WTC11 (cell line): ENCODE data around the gene VWA3B.

Experiments
- NR2C2 ChIP-seq: sonication (generic); formaldehyde crosslinking; IDR thresholded peaks from 2 replicates; pipeline ENCODE4 v1.8.0; 2022; ENCODE audit warnings: mild to moderate bottlenecking, missing genetic modification reagents
- NR3C1 ChIP-seq: sonication (generic); formaldehyde crosslinking; conservative IDR thresholded peaks from 2 replicates; pipeline ENCODE4 v1.8.1; 2023; ENCODE audit warnings: low read depth, mild to moderate bottlenecking, missing genetic modification reagents
- ZNF121 ChIP-seq: sonication (generic); formaldehyde crosslinking; IDR thresholded peaks from 2 replicates; pipeline ENCODE4 v1.8.0; 2023; ENCODE audit warnings: missing genetic modification reagents
- TF ChIP-seq, protein P1 (sequence below): fragments of 250-450 bp; sonication (Bioruptor Pico); IDR thresholded peaks from 2 replicates; pipeline ENCODE4 v1.9.0; 2021; ENCODE audit warnings: mild to moderate bottlenecking
- TF ChIP-seq, protein P2 (sequence below): fragments of 200-600 bp; IDR thresholded peaks from 2 replicates; pipeline ENCODE4 v1.8.0; 2022; ENCODE audit warnings: antibody characterized with exemption
- TF ChIP-seq, protein P3 (sequence below): sonication (generic); formaldehyde crosslinking; IDR thresholded peaks from 2 replicates; pipeline ENCODE4 v1.8.1; 2023; ENCODE audit warnings: mild to moderate bottlenecking, missing genetic modification reagents

DNA sequence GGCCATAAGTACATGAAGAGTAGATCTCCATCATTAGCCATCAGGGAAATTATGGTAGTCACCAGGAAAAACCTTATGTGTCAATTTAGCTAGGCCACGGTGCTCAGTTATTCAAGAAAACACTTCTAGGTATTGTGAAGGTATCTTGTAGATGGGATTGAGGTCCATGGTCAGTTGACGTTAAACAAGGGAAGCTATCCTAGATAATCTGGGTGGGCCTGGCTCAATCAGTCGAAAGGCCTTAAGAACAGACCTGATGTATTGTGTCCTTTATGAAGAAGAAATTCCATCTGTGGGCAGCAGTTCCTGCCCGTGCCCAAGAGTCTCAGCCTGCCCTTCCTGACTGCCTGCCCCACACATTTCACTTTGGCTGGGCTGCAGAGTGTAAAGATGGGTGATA lies 242.6 kb downstream of the VWA3B start:
- TF ChIP-seq, protein P1, sequence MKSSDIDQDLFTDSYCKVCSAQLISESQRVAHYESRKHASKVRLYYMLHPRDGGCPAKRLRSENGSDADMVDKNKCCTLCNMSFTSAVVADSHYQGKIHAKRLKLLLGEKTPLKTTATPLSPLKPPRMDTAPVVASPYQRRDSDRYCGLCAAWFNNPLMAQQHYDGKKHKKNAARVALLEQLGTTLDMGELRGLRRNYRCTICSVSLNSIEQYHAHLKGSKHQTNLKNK (CRISPR knock-in tag): no peak
- TF ChIP-seq, protein P2, sequence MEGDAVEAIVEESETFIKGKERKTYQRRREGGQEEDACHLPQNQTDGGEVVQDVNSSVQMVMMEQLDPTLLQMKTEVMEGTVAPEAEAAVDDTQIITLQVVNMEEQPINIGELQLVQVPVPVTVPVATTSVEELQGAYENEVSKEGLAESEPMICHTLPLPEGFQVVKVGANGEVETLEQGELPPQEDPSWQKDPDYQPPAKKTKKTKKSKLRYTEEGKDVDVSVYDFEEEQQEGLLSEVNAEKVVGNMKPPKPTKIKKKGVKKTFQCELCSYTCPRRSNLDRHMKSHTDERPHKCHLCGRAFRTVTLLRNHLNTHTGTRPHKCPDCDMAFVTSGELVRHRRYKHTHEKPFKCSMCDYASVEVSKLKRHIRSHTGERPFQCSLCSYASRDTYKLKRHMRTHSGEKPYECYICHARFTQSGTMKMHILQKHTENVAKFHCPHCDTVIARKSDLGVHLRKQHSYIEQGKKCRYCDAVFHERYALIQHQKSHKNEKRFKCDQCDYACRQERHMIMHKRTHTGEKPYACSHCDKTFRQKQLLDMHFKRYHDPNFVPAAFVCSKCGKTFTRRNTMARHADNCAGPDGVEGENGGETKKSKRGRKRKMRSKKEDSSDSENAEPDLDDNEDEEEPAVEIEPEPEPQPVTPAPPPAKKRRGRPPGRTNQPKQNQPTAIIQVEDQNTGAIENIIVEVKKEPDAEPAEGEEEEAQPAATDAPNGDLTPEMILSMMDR: no peak
- TF ChIP-seq, protein P3, sequence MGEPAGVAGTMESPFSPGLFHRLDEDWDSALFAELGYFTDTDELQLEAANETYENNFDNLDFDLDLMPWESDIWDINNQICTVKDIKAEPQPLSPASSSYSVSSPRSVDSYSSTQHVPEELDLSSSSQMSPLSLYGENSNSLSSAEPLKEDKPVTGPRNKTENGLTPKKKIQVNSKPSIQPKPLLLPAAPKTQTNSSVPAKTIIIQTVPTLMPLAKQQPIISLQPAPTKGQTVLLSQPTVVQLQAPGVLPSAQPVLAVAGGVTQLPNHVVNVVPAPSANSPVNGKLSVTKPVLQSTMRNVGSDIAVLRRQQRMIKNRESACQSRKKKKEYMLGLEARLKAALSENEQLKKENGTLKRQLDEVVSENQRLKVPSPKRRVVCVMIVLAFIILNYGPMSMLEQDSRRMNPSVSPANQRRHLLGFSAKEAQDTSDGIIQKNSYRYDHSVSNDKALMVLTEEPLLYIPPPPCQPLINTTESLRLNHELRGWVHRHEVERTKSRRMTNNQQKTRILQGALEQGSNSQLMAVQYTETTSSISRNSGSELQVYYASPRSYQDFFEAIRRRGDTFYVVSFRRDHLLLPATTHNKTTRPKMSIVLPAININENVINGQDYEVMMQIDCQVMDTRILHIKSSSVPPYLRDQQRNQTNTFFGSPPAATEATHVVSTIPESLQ (CRISPR knock-in tag): no peak
- TF ChIP-seq NR2C2 (CRISPR knock-in tag) (no peak), ZNF121 (CRISPR knock-in tag) (no peak), NR3C1 (CRISPR knock-in tag) (no peak)
